GM23338 (cell line): ENCODE measurements around the gene NCAPD2. TPM values are rescaled to one million over a fixed set of nuclear protein-coding genes. Genes with fewer than 3 reads are reported as not detected.
"Not testable (repeated sequence)": the region's sequence is repeated elsewhere in the genome, so short reads cannot be mapped to it uniquely, and the experiment has no call there.

Experiments used
- ATAC-seq: fragments of 200-7000 bp; cut with Tn5 transposase; 3 replicates; pipeline ENCODE4 v1.9.1; 2020
- DNase-seq: peaks from one replicate; pipeline ENCODE4 v3.0.0-alpha.2; 2015; ENCODE audit warnings: low spot score
- H2AFZ ChIP-seq: fragments of 200-600 bp; sonication (generic); 2 replicates; pipeline ENCODE4 v1.8.0; 2016; ENCODE audit warnings: antibody characterized with exemption, mild to moderate bottlenecking, moderate library complexity
- H3F3A ChIP-seq: fragments of 200-600 bp; sonication (generic); replicated peaks from 2 replicates; pipeline ENCODE4 v1.8.0; 2017; ENCODE audit warnings: antibody characterized with exemption, mixed run types, low read depth
- H3K27ac ChIP-seq: fragments of 200-600 bp; sonication (generic); 2 replicates; pipeline ENCODE4 v1.6.1; 2016; ENCODE audit warnings: low read depth
- H3K27me3 ChIP-seq: fragments of 200-600 bp; sonication (generic); 2 replicates; pipeline ENCODE4 v1.8.0; 2016; ENCODE audit warnings: mild to moderate bottlenecking, mixed run types, moderate library complexity; ENCODE audit not compliant: insufficient read depth
- H3K36me3 ChIP-seq: fragments of 200-600 bp; sonication (generic); 2 replicates; pipeline ENCODE4 v1.8.0; 2016; ENCODE audit warnings: mild to moderate bottlenecking; ENCODE audit not compliant: insufficient read depth
- H3K4me1 ChIP-seq: fragments of 200-600 bp; sonication (generic); 2 replicates; pipeline ENCODE4 v1.8.0; 2016; ENCODE audit warnings: mild to moderate bottlenecking, moderate library complexity; ENCODE audit not compliant: insufficient read depth
- H3K4me2 ChIP-seq: fragments of 200-600 bp; sonication (generic); 2 replicates; pipeline ENCODE4 v1.7.1; 2017; ENCODE audit warnings: mixed run types
- H3K4me3 ChIP-seq: fragments of 200-600 bp; sonication (generic); 2 replicates; pipeline ENCODE4 v1.6.1; 2016; ENCODE audit warnings: mixed run types
- H3K79me2 ChIP-seq: fragments of 200-600 bp; sonication (generic); replicated peaks from 2 replicates; pipeline ENCODE4 v1.8.0; 2017; ENCODE audit warnings: mild to moderate bottlenecking; ENCODE audit not compliant: insufficient read depth
- H3K9me2 ChIP-seq: fragments of 200-600 bp; sonication (generic); 2 replicates; pipeline ENCODE4 v1.8.0; 2017; ENCODE audit not compliant: insufficient read depth
- H4K20me1 ChIP-seq: fragments of 200-600 bp; sonication (generic); replicated peaks from 2 replicates; pipeline ENCODE4 v1.8.0; 2017; ENCODE audit warnings: mild to moderate bottlenecking; ENCODE audit not compliant: insufficient read depth
- H3K27ac Mint-ChIP-seq: 2 replicates; pipeline ENCODE4 v1.8.0; 2020; ENCODE audit warnings: inconsistent platforms, mild to moderate bottlenecking, moderate library complexity, mixed read lengths
- H3K27me3 Mint-ChIP-seq: 3 replicates; pipeline ENCODE4 v1.8.0; 2022; ENCODE audit warnings: low read depth, mild to moderate bottlenecking, moderate library complexity, mixed read lengths, inconsistent platforms; ENCODE audit not compliant: insufficient read depth, poor library complexity
- H3K36me3 Mint-ChIP-seq: 3 replicates; pipeline ENCODE4 v1.8.0; 2021; ENCODE audit warnings: low read depth, mild to moderate bottlenecking, inconsistent platforms, moderate library complexity, mixed read lengths
- H3K4me1 Mint-ChIP-seq: 3 replicates; pipeline ENCODE4 v1.8.0; 2020; ENCODE audit warnings: mild to moderate bottlenecking, inconsistent platforms, mixed read lengths
- H3K4me3 Mint-ChIP-seq: 3 replicates; pipeline ENCODE4 v1.8.0; 2021; ENCODE audit warnings: moderate library complexity, mild to moderate bottlenecking, inconsistent platforms, mixed read lengths
- H3K9me3 Mint-ChIP-seq: 3 replicates; pipeline ENCODE4 v1.8.0; 2020; ENCODE audit warnings: moderate library complexity, mild to moderate bottlenecking, inconsistent platforms, mixed read lengths
- CTCF ChIP-seq, 2 experiments: fragments of 200-600 bp in 1 of 2; sonication (generic) in 1 of 2; conservative IDR thresholded peaks; 2 replicates each; pipeline versions ENCODE4 v1.5.1 to v1.6.1; 2016 to 2017; ENCODE audit warnings: antibody characterized with exemption in 2 of 2, low read depth in 2 of 2, mild to moderate bottlenecking in 2 of 2, moderate library complexity in 1 of 2
- ETS1 ChIP-seq: IDR thresholded peaks from 2 replicates; pipeline ENCODE4 v1.6.1; 2016; ENCODE audit warnings: antibody characterized with exemption
- EZH2 ChIP-seq: fragments of 200-600 bp; sonication (generic); IDR thresholded peaks from one replicate; pipeline ENCODE4 v1.8.0; 2017; ENCODE audit warnings: antibody characterized with exemption, mild to moderate bottlenecking, low read depth; ENCODE audit not compliant: unreplicated experiment
- EZH2phosphoT487 ChIP-seq: fragments of 200-600 bp; sonication (generic); IDR thresholded peaks from one replicate; pipeline ENCODE4 v1.8.1; 2018; ENCODE audit warnings: antibody characterized with exemption; ENCODE audit not compliant: unreplicated experiment
- POLR2AphosphoS5 ChIP-seq: IDR thresholded peaks from 2 replicates; pipeline ENCODE4 v1.6.1; 2016; ENCODE audit warnings: antibody characterized with exemption, low read depth
- STAT1 ChIP-seq: IDR thresholded peaks from one replicate; pipeline ENCODE4 v1.6.1; 2016; ENCODE audit warnings: antibody characterized with exemption; ENCODE audit not compliant: unreplicated experiment
- polyA plus RNA-seq: library from polyadenylated mRNA; unstranded; fragments of >200 nt; fragmentation: Nextera tagmentation; extraction: Ambion mirVana; gene quantifications from 2 replicates; pipeline ENCODE4 v1.2.1, GENCODE V29; 2016
- total RNA-seq: library from RNA; depleted of rRNA; stranded (reverse); fragments of >200 nt; shearing (Covaris generic); gene quantifications from 2 replicates; pipeline ENCODE4 v1.2.3, GENCODE V29; 2014

NCAPD2 gene
- total and polyA plus RNA-seq, 2 experiments from 2014 or later: 34.2 to 217 TPM

GRCh38 chr12:6558014-6558760 is 64.3 kb downstream of the NCAPD2 start:
- H3K4me2 ChIP-seq, H3K27me3 ChIP-seq, H2AFZ ChIP-seq, H3K27ac Mint-ChIP-seq, H3K4me3 Mint-ChIP-seq, H3K9me3 Mint-ChIP-seq, H3K4me3 ChIP-seq, H3K9me2 ChIP-seq: not testable (repeated sequence)
- Histone ChIP-seq H3K79me2 (peaks cover 18% of the 10 kb centered on the region), H3F3A (peaks cover 48% of the 10 kb centered on the region), H3K4me1 (peaks cover 12% of the 10 kb centered on the region), H4K20me1 (peaks cover 32% of the 10 kb centered on the region), H3K27ac (0 out of 2 replicates have a peak overlapping the region, but pooled peaks have one; percentile 45), H3K36me3 (peaks cover 55% of the 10 kb centered on the region)
- peak; percentile 71 to 74 for TF ChIP-seq CTCF (conservative IDR thresholded peaks at IDR 0.05; ENCODE audit: low read depth in 2 of 2)
- peaks cover 16% of the 10 kb centered on the region for H3K27me3 Mint-ChIP-seq
- H3K36me3 Mint-ChIP-seq: peaks cover 70% of the 10 kb centered on the region
- ATAC-seq: peak; percentile 1; the same call in 2 of the 3 replicates
- H3K4me1 Mint-ChIP-seq: peaks cover 16% of the 10 kb centered on the region
- DNase-seq: peak; percentile 93

- peaks cover 8% of the 10 kb centered on the region for H3K79me2 ChIP-seq
- no peaks in the 10 kb centered on the region for H3K9me2 ChIP-seq
- no peak overlapping the region for H3K4me3 ChIP-seq
Measured at GRCh38 chr12:6559500-6559899, 65.6 kb downstream of the NCAPD2 start.

More at GRCh38 chr12:6559500-6559899, 65.6 kb downstream of the NCAPD2 start:
- Histone ChIP-seq H3K4me2 (no peak overlapping the region), H2AFZ (no peak overlapping the region), H3K36me3 (peaks cover 66% of the 10 kb centered on the region), H3F3A (peaks cover 49% of the 10 kb centered on the region), H4K20me1 (peaks cover 27% of the 10 kb centered on the region), H3K4me1 (peaks cover 6% of the 10 kb centered on the region), H3K27ac (no peak overlapping the region), H3K27me3 (no peaks in the 10 kb centered on the region)
- no peak for TF ChIP-seq STAT1
- TF ChIP-seq CTCF (conservative IDR thresholded peaks at IDR 0.05; ENCODE audit: low read depth in 2 of 2): no peak
- TF ChIP-seq EZH2: no peak
- TF ChIP-seq ETS1: no peak
- TF ChIP-seq EZH2phosphoT487: no peak
- no peak for TF ChIP-seq POLR2AphosphoS5
- DNase-seq (no peak), ATAC-seq (no peak)
- H3K36me3 Mint-ChIP-seq: peaks cover 81% of the 10 kb centered on the region
- no peak overlapping the region for H3K27ac Mint-ChIP-seq
- H3K9me3 Mint-ChIP-seq: no peaks in the 10 kb centered on the region
- H3K27me3 Mint-ChIP-seq: peaks cover 14% of the 10 kb centered on the region
- H3K4me1 Mint-ChIP-seq: peaks cover 9% of the 10 kb centered on the region
- H3K4me3 Mint-ChIP-seq: no peak overlapping the region
